ENCODE data around the gene CRYBB1. TPM values are rescaled to one million over a fixed set of nuclear protein-coding genes. Genes with fewer than 3 reads are reported as not detected.

CRYBB1 gene
- total RNA-seq = not detected

DNA sequence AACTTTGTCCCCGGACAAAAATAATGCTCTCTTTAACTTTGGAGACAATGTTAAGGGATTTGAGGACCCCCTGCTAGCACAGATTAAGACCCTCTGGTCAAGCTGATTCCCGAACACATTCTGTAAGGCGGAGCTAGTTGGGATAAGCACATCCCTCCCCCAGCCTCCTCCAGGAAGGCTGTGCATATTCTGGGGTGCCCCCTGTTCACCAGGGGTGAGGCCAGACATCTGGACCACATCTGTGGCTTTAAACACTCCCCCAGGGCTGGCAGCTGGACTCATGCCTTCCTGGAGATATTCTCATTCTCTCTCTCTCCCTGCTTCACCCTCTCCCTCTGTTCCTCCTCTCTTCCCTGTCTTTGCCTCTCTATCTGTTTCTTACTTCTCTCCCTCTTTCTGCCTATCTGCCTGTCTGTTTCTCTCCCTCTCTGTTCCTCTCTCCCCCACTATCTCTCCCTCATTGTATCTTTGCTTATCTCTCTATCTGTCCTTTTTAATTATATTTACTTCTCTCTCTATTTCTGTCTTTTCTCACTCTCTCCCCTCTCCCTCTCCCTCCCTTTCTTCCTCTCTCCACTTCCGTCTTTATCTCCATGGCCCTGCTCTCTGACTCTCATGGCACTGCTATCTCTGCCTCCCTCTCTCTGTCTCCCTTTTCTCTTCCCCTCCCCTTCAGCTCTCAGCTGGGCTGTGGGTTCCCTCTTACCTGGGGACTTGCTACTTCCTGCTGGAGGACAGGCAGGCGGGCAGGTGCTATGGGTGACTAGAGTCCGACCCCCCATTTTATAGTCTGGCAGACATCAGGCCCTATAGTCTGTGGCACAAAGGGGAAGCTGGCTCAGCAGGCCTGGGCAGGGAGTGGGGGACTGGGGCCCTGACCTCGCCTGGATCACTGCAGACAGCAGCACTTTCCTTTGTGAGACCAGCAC is at the start of gene CRYBB1:
CRYBB1 (minus strand) TSS at position 757 of the 929 bp plus-strand sequence. CDS start 1,708 bp downstream, outside the sequence.
- ATAC-seq = no peak
- Mint-ChIP-seq H3K27ac (peak within 1 kb of the TSS in 1 of 2 donors; percentile 46), H3K36me3 (no peaks in the 10 kb centered on the region)

DNA sequence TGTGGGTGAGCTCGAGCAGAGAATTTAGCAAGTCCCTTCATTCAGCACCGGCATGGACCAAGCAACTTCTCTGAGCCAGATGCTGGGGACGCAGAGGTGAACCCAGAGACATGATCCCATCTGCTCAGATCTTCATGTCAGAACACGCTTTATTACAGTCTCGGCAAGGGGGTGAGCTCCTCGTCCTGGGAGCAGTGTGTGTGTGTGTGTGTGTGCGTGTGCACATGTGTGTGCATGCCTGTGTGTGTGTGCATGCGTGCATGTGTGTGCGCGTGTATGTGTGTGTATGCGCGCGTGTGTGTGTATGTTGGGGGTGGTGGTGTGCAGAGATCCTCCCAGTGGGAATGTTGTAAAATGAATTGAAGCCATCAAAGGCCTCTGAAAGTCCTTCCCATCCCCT is 49.3 kb upstream of the CRYBB1 start:
- Mint-ChIP-seq H3K36me3 (peaks cover 0 to 41% of the 10 kb centered on the region in 2 donors), H3K9me3 (no peaks in the 10 kb centered on the region), H3K27ac (no peak overlapping the region)
- DNase-seq (ENCODE audit: low spot score in 2 of 2) (no peak), ATAC-seq (no peak)

More for the DNA sequence above, at the start of gene CRYBB1:
- H3K9me3 Mint-ChIP-seq = no peaks in the 10 kb centered on the region
- DNase-seq (ENCODE audit: low spot score in 2 of 2) = no peak

DNA sequence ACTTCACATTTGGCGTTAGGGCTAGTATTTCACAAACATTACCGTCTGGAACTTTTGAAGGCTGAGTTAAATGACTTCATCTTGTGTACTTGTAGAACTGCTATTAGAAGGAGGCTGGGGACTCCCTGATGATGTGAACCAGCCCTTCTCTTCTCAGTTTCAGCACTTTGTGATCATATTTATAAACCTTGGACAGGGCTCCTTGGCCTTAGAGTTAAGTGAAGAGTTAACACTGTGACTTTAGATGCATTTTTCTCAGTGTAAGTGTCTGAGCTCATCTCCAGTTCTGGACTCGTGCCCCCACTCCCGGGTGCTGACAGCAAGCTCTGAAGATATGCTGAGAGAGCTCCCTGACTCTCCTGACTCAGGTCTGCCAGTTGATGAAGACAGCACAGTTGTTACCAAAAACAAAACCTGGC is 48.0 kb upstream of the CRYBB1 start:
- H3K36me3 Mint-ChIP-seq = peaks cover 0 to 39% of the 10 kb centered on the region in 2 donors

DNA sequence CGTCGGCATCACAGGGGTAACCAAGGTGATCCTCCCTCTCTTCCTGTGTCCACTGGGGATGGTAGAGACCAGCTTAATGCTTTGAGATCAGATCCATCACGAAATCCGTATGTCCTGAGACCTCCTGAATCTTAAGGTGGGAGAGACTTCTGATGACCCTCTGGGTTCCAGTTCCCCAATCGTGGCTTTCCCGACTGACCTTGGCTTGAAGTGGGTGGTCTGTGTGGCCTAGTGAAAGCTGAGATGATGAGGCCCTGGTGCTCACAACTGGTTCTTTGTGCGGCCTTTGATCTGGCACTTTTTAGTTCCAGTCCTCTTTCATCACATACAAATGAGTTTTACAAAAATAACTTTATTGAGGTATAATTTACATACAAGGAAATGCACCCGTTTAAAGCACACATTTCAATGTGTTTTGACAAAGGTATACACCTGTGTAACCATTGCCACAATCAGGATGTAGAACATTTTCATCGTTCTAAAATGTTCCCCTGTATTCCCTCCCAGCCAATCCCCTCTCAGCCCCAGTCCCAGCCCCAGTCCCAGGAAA is 45.6 kb upstream of the CRYBB1 start:
- no peak for ATAC-seq
- no peak overlapping the region for H3K27ac Mint-ChIP-seq
- no peak for DNase-seq (ENCODE audit: low spot score in 2 of 2)
- peaks cover 0 to 21% of the 10 kb centered on the region in 2 donors for H3K36me3 Mint-ChIP-seq
- no peaks in the 10 kb centered on the region for H3K9me3 Mint-ChIP-seq

More for the DNA sequence above, 48.0 kb upstream of the CRYBB1 start:
- DNase-seq (ENCODE audit: low spot score in 2 of 2) (no peak), ATAC-seq (peak; percentile 9 to 11)
- H3K27ac Mint-ChIP-seq = peak overlapping the region; percentile 74 to 76
- no peaks in the 10 kb centered on the region for H3K9me3 Mint-ChIP-seq

GRCh38 chr22:26662160-26662559 is 44.3 kb upstream of the CRYBB1 start:
- no peaks in the 10 kb centered on the region for H3K9me3 Mint-ChIP-seq
- ATAC-seq = no peak
- no peak for DNase-seq (ENCODE audit: low spot score in 2 of 2)
- peaks cover 0 to 25% of the 10 kb centered on the region in 2 donors for H3K36me3 Mint-ChIP-seq
- peak overlapping the region in 1 of 2 donors; percentile 29 for H3K27ac Mint-ChIP-seq

- DNase-seq (ENCODE audit: low spot score in 2 of 2) (no peak), ATAC-seq (no peak)
- H3K27ac Mint-ChIP-seq = no peak overlapping the region
- no peaks in the 10 kb centered on the region for H3K9me3 Mint-ChIP-seq
- peaks cover 0 to 25% of the 10 kb centered on the region in 2 donors for H3K36me3 Mint-ChIP-seq
Observed at GRCh38 chr22:26660961-26661578, 43.2 kb upstream of the CRYBB1 start.

GRCh38 chr22:26660356-26660755 is 42.5 kb upstream of the CRYBB1 start:
- H3K36me3 Mint-ChIP-seq = peaks cover 0 to 25% of the 10 kb centered on the region in 2 donors
- H3K9me3 Mint-ChIP-seq = no peaks in the 10 kb centered on the region
- H3K27ac Mint-ChIP-seq = no peak overlapping the region
- no peak for DNase-seq (ENCODE audit: low spot score in 2 of 2)
- ATAC-seq = no peak

DNA sequence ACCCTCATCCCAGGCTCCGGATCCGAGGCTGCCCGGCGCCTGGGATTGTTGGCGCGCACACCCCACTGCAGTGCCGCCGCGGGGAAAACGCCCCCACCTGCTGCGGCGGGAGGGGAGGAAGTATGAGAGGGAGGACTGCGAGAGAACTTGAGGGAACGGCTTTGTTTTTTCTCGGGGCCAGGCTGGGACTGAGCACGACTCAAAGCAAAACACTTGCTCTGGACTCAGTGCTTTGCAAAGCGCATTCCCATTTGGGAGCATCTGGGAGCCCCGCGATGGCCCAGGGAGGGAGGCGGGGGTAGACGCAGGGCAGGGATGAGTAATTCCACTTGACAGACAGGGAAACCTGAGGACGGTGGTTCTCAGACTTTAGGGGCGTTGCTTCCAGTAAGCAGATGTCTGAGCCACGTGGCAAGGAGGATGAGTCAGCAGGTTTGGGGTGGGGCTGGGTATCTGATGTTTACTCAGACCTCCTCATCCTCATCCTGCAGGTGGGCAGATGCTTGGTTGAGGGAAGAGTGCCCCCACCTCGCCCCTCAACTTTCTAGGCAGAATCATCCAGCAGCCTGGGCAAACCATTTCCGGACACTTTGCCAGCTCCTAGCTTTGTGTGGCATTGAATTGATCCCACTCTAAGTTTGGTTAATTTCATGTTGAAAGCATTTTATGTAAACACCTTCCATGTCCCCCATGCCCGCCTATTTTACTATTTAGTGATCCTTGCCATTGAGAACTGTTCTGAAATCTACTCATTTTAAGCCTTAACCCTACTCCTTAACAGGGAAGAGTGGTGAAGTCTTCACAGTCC is 41.0 kb upstream of the CRYBB1 start:
- Mint-ChIP-seq H3K27ac (peak overlapping the region; percentile 65), H3K9me3 (no peaks in the 10 kb centered on the region)
- peak; percentile 88 to 89 for ATAC-seq

GRCh38 chr22:26658161-26658560 is 40.3 kb upstream of the CRYBB1 start:
- Mint-ChIP-seq H3K27ac (peak overlapping the region; percentile 65 to 88), H3K9me3 (no peaks in the 10 kb centered on the region), H3K36me3 (peaks cover 0 to 12% of the 10 kb centered on the region in 2 donors)
- peak; percentile 14 to 19 for ATAC-seq
- no peak for DNase-seq (ENCODE audit: low spot score in 2 of 2)

More for the DNA sequence above, 41.0 kb upstream of the CRYBB1 start:
- H3K36me3 Mint-ChIP-seq = peaks cover 0 to 18% of the 10 kb centered on the region in 2 donors
- DNase-seq (ENCODE audit: low spot score in 2 of 2) = peak; percentile 72 to 75

GRCh38 chr22:26656891-26657851 is 39.3 kb upstream of the CRYBB1 start, which contains the start of gene MIAT:
MIAT (plus strand) TSS chr22:26657588.
- Mint-ChIP-seq H3K27ac (peak within 1 kb of the TSS; percentile 65 to 88), H3K36me3 (peaks cover 0 to 12% of the 10 kb centered on the region in 2 donors), H3K9me3 (no peaks in the 10 kb centered on the region)
- DNase-seq (ENCODE audit: low spot score in 2 of 2) = peak; percentile 62 to 76
- ATAC-seq = peak; percentile 82 to 87

- no peak overlapping the region for H3K27ac Mint-ChIP-seq
- no peak for ATAC-seq
- no peaks in the 10 kb centered on the region for H3K9me3 Mint-ChIP-seq
- no peak for DNase-seq (ENCODE audit: low spot score in 2 of 2)
- no peaks in the 10 kb centered on the region for H3K36me3 Mint-ChIP-seq
Observed at GRCh38 chr22:26651815-26652214, 34.0 kb upstream of the CRYBB1 start.

DNA sequence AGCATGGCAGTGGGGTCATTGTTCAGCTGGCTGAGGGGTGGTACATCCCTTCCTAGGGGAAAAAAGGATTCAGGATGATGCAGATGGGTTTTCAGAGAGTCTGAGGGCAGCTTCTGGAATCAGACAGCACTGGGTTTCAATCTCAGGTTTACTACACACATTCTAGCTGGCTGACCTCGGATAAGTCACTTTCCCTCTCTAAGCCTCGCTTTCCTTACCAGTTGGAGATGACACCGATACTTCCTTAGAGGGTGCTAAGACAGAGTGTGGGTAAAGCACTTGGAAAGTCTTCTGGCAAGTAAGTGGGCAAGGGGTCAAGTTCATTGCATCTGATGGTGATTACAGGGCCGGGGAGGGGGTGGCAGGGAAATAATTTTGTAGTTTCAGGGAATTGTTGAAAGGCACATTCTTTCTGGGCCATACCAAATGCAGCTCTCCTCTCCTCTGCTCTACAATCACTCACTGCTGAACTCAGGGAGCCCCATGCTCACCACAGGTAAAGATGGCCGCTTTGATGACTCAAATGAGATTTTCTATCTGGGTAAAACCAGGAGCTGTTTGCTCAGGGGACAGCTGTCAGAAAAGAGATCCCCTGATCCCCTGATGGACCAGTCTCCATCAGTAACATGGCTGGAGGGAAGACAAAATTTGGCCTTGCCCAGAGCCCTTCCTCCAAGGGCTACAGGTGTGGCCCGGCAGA is 33.0 kb upstream of the CRYBB1 start:
- Mint-ChIP-seq H3K27ac (peak overlapping the region; percentile 5 to 48), H3K9me3 (no peaks in the 10 kb centered on the region), H3K36me3 (no peaks in the 10 kb centered on the region)
- DNase-seq (ENCODE audit: low spot score in 2 of 2) = no peak
- ATAC-seq = peak; percentile 63 to 83

GRCh38 chr22:26648528-26649388 is 30.9 kb upstream of the CRYBB1 start:
- Mint-ChIP-seq H3K27ac (no peak overlapping the region), H3K9me3 (no peaks in the 10 kb centered on the region), H3K36me3 (no peaks in the 10 kb centered on the region)
- no peak for ATAC-seq
- no peak for DNase-seq (ENCODE audit: low spot score in 2 of 2)

DNA sequence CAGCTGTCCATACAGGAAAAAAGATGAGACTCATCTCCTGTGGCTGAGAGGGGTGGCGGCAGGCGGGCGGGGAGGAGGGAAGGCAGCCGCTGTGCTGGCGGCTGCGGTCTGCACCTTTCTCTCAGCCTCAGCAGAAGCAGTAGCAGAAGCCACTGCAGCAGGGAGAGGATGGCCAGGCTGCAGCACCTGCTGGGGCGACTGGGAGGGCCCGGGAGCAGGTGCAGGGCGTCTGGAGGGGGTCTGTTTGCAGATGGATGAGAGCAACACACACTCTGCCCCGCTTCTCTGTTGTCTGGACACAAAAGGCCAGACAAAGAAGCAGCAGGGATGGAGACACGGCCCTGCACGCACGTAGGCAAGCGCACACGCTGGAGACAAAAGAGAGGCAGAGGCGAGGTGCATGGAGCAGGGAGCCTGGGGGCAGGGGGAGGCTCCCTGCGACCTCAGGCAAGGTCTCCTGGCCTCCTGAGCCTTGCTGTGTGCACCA is 30.2 kb upstream of the CRYBB1 start:
- peak; percentile 27 to 45 for ATAC-seq
- H3K27ac Mint-ChIP-seq = no peak overlapping the region
- H3K9me3 Mint-ChIP-seq = no peaks in the 10 kb centered on the region
- H3K36me3 Mint-ChIP-seq = no peaks in the 10 kb centered on the region
- DNase-seq (ENCODE audit: low spot score in 2 of 2) = peak in 1 of 2 donors; percentile 36
